Activated naive CD8-positive, alpha-beta T cell treated with anti-CD3 and anti-CD28 coated beads, Interleukin-2, amount 50 U/mL, for 16 hours (primary cell): ENCODE data around the gene MEI1.

Experiments
- DNase-seq: peaks from one replicate; pipeline ENCODE4 v3.0.0-alpha.2; 2020; ENCODE audit warnings: low read depth, low spot score

The MEI1 gene

DNA sequence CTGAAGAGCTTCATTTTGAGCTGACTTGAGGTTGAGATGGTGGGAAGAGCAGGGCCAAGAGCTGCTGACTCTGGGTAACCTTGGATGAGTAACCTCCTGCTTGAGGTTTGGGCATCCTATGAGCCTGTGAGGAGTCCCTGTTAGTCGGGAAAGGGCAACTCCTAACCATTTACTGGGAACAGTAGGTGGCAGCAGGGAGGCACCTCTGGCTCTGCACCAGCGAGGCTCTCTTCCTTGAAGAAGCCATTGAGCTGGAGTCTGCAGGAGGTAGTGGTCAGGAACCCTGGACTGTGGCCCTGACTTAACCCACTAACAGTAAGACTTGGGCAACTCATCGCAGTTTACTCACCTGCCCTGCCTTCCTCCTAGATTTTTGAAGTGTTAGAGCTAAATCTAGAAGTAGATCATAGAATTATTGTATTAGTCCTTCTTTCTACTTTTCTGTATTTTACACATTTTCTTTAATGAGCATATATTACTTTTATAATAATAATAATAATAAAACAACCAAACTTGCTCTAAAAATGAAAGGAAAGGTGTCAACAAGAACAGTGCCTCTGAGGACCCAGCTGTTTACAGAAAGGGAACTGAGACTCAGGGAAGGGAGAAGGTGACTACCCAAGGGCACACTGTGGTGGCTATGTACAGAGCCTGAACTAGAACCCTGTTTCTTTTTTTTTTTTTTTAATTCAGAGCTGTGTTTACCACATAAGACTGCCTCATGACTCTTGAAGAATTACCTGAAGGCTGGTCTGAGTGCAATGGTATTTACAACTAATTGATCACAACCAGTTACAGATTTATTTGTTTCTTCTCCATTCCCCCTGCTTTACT is 47.5 kb downstream of the MEI1 start:
- no peak for DNase-seq

DNA sequence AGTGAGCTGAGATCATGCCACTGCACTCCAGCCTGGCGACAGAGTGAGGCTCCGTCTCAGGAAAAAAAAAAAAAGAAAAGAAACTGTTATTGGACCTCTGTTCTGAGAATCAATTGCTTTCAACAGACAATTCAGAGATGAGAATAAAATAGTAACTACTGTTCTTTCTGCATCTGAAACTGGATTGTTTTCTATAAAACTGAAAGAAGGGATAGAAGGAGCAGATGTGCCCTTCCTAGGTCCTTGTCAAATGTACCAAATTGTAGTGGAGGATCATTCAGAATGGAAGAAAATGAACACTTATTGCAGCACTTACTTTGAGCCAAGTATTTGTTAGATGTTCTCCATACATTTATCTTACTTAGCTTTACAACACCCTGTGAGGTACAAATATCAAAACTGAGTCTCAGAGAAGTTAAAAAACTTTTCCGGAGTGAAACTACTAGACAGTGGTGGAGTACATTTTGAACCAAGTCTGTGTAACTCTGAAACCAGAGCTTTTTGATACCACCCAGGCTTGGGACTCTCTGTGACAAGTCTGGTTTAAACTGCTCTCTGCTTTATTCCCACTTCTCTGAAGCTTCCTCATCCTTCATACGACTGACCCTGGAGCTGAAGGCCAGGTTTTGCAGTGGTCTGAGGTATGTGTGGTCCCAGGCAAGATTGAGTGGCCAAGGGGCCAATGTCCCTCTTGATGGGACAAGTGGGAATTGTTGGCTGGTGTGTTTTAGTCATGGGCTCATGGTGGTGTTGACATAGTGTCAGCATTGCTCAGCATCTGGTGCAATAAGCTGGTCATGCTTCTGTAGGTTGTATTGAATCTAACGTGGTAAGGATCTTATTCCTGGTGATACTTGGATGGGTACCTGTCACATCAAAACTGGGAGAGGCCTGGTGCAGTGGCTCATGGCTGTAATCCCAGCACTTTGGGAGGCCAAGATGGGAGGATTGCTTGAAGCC is 53.0 kb downstream of the MEI1 start:
- no peak for DNase-seq

DNA sequence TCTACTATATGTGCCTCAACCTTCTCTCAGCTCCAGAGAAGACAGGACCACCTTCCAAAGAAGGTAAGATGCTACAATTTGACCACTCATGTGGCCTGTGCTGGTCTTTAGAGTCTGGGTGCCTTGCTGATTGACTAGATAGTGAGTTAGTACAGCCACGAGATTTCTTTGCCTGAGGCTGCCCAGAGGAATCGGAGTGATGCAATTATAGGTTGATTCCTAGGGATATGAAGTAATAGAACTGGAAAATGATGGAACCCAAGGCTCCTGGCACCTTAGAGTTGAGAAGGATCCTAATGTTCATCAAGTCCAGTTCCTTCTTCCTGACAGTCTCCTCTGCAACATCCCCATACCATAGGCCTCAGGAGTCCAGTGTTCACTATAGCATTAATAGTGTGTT is 54.7 kb downstream of the MEI1 start:
- DNase-seq: no peak

DNA sequence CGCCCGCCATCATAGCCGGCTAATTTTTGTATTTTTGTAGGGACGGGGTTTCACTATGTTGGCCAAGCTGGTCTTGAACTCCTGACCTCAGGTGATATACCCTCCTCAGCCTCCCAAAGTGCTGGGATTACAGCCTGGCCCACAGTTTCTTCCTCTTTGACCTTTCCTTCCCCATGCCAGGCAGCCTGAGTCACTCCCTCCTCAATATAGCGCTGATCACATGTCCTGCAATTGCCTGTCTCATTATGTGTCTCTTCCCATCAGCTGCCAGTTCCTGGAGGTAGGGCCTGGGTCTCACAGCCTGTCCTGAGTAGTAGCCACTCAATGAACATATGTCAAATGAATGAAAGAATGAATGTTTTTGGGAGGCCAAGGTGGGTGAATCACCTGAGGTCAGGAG is 58.2 kb downstream of the MEI1 start:
- DNase-seq: no peak

DNA sequence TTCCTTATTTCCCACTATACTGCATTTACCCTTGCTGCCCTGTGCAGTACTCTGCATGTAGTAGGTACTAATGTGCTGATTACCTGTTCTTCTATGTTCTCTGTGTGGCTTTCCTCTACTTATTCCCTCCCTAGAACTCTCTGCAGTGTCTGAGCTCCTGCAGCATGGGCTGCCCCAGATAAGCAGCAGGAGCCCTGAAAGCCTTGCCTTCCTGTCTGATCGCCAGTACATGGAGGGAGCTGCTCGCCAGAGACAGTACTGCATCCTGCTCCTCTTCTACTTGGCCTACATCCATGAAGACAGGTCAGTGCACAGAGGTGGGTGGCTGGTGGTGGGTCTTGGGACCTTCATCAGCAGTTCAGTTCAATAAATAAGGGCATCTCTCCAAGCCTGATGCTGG is 58.9 kb downstream of the MEI1 start:
- DNase-seq: no peak

DNA sequence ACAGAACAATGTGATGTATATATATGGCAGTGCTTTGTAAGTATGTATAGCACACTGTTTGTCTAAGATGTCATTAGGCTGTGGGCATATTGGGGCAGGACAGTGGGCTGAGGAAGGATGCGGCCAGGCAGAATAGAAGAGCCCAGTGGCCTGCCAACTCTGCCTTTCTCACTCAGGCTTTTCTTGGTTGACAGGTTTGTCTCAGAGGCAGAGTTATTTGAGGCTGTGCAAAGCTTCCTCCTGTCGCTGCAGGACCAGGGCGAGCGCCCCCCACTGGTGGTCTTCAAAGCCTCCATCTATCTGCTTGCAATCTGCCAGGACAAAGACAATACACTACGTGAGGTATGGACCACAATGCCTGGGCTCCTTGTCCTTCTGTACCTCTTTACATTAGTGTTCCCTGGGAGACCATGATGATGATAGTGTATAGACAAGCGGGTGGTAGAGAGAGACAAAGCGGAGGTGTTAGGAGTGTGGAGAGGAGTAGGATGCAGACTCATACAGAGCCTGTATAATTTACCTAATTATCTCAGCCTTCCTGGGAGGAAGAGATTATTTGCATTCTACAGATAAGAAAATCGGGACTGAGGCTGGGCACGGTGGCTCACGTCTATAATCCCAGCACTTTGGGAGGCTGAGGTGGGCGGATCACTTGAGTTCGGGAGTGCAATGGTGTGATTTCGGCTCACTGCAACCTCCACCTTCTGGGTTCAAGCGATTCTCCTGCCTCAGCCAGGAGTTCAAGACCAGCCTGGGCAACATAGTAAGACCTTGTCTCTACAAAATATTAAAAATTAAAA is 63.9 kb downstream of the MEI1 start:
- no peak for DNase-seq

DNA sequence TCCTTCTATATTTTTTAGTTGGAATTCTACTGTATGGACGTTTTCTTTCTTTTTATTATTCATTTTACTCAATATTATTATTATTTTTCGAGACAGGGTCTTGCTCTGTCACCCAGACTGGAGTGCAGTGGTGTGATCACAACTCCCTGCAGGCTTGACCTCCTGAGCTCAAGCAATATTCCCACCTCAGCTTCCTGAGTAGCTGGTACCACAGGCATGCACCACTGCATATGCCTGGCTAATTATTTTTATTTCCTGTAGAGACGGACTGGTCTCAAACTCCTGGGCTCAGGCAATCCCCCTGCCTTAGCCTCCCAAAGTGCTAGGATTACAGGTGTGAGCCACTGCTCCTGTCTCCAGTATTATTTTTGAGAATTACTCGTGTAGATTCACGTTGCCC is 67.2 kb downstream of the MEI1 start:
- no peak for DNase-seq

DNA sequence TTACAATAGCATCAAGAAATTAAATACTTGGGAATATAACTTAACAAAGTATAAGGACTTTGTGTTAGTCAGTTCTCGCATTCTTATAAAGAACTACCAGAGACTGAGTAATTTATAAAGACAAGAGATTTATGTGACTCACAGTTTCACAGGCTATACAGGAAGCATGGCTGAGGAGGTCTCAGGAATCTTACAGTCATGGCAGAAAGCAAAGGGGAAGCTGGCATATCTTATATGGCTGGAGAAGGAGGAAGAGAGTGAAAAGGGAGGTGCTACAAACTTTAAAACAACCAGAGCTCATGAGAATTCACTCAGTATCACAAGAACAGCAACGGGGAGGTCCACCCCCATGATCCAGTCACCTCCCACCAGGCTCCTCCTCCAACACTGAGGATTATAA is 69.1 kb downstream of the MEI1 start:
- no peak for DNase-seq

DNA sequence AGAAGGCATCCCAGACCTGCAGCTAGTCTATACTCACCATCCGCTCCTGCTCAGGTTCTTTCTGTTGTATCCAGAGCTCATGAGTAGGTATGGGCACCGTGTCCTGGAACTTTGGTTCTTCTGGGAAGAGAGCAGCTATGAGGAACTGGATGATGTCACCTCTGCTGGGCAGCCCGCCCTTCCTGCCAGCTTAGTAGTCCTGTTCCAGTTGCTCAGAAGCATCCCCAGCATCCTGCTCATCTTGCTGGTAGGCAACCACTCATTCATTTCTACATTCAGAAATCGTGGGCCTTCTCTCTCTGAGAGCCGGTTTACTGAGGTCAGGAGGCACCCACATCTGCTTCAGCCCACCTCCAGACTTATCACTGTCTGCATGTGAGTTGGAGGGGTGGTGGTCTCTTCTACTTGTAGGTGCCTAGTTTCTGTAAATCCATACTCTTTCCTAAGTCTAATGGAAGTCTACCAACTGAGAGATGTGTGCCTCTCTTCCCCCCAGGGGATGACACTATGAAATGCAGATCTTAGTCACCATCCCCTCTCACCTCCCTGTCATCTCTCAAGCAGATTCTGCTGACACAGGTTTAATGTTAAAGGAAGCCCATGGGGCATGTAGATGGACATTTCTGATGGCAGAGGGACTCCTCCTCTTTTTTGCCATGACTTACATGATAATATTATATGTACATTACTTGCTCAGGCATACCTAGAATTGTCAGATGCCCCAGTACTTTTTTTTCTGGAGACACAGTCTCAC is 71.6 kb downstream of the MEI1 start:
- DNase-seq: no peak

DNA sequence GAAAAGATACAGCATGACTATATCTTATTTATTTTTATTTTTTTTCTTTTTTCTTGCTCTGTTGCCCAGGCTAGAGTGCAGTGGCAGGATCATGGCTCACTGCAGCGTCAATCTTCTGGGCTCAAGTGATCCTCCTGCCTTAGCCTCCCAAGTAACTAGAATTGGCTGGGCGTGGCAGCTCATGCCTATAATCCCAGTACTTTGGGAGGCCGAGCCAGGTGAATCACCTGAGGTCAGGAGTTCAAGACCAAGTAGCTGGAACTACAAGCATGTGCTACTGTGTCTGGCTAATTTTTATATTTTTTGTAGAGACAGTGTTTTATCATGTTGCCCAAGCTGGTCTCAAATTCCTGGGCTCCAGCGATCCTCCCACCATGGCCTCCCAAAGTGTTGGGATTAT is 72.9 kb downstream of the MEI1 start:
- DNase-seq: no peak

DNA sequence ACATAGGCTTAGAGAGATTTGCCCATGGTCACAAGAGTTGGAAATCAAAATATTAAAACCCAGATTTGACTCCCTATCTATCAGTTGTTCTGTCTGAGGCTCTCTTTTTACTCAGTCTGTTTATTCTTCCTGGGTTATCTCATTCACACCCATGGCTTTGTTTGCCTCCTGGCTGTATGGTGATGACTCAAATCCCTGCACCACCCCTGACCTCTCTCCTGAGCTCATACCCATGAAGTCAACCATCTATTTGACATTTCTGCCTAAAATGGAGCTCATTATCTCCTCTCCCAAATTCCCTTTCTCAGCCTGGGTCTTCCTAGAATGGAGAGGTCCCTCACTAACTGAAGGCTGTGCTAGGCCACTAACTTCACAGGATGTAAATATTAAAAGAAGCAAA is 73.3 kb downstream of the MEI1 start:
- no peak for DNase-seq

DNA sequence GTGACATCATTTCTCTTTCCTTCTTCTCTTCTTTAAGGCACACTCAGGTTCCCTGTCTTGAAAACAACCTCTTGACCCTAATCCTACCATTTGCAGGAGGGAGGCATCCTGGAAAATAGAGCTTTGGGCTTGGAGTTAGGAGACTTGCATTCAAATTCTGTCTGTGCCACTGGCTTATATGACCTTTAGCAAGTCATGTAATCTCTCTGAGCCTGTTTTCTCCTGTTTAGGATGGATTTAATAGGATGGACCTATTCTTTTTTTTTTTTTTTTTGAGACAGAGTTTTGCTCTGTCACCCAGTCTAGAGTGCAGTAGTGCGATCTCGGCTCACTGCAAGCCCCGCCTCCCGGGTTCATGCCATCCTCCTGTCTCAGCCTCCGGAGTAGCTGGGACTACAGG is 76.0 kb downstream of the MEI1 start:
- DNase-seq: no peak

DNA sequence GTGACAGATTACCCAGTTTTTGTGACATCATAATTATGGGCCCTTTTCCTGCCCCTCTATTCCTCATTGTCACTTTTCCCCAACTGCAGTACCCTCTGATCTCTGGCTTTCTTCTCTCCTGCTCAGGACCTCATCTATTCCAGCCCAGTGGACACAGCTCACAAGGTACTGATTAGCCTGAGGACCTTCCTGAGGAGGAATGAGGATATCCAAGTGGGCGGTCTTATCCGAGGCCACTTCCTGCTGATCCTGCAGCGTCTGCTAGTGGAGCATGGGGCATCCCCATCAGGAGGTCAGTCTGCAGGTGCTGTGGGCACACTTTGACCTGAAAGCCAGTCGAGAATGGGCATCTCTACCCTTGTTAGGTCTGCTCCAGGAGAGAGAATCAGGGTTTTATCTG is 76.7 kb downstream of the MEI1 start:
- no peak for DNase-seq

DNA sequence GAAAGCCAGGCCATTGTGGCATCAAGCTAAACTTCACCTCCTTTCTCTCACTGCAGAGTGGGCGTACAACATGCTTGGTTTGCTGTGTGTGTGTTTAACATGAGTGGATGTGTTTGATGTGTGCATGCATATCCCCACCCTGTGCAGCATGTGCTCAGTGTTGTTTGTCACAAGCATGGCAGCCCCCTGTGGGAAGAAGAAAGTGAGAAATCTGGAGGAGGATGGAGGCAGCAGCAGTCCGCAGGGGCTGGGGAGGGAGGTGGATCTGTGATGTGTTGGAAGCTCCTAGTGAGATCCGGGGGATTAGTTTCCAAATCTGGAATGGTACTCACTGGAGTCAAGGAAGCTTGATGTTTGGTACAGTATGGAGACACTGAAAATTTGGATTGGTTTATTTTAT is 77.1 kb downstream of the MEI1 start:
- no peak for DNase-seq

DNA sequence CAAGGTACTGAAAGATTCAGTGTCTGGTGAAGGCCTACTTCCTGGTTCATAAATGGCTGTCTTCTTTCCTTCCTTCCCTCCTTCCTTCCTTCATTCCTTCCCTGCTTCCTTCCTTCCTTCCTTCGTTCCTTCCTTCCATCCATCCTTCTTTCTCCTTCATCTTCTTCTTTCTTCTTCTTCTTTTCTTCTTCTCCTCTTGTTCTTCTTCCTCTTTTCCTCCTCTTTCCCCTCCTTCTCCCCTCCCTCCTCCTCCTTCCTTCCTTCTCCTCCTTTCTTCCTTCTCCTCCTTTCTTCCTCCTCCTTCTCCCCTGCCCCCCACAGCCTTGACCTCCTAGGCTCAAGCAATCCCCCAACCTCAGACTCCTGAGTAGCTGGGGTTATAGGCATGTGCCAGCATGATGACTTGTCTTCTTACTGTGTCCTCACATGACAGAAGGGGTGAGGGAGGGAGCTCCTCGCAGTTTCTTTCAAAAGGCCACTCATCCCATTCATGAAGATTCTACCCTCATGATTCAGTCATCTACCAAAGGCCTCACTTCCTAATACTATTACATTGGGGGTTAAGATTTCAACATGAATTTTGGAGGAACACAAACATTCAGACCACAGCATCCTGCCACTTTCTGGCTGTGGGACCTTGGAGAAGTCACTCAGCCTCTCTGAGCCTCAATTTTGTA is 78.6 kb downstream of the MEI1 start:
- no peak for DNase-seq

DNA sequence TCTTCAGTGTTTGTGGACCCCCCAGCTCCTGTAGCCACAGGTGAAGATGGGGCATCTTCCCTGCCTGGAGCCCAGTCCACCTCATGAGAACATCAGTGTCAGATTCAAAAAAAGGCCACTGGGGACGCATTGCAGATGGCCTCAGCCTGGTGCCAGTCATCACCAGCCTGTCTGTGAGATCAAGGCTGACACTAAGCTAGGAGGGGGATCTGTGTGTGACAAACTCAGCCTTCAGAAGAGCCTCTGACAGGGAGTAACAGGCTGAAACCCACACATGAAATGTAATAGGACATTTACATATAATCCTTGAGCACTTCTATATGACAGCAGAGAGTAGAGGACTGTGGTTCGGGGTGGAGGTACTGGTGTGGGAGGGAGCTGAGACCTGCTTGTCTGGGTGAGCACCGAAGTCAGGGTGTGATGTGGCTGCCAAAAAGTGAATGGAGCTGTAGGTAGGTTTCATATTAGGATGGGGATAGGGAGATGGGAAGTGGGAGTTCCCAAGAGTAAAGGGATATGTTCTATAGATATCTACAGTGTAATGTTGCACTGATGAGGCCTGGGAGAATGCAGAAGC is 80.7 kb downstream of the MEI1 start:
- DNase-seq: no peak

DNA sequence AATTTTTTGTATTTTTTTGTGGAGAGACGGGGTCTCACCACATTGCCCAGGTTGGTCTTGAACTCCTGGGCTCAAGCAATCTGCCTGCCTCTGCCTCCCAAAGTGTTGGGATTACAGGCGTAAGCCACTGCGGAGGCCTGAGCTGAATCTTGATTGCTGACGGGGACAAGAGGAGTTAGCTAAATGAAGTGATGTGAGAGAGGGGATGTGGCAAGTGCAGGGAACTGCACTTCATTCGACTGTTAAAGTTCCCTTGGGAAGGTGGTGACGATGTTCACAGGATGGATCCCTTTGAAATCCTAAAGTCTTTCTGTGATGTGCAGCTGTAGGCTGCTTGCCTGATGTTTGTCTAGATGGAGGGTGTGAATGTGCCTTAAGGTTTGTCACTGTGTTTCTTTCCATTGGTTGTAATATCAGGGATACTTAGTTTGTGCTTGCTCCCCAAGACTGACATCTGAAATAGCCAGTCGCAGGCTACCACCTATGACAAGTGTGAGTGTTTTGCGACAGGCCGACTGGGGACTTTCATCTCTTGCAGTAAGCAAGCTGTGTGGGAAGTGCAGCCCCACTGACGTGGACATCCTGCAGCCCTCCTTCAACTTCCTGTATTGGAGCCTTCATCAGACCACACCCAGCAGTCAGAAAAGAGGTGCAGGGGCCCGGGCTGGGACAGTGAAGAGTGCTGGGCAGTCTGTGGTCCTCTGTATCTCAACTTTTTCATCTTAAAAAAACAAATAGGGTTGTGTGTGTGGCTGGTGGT is 81.6 kb downstream of the MEI1 start:
- DNase-seq: peak; percentile 74

DNA sequence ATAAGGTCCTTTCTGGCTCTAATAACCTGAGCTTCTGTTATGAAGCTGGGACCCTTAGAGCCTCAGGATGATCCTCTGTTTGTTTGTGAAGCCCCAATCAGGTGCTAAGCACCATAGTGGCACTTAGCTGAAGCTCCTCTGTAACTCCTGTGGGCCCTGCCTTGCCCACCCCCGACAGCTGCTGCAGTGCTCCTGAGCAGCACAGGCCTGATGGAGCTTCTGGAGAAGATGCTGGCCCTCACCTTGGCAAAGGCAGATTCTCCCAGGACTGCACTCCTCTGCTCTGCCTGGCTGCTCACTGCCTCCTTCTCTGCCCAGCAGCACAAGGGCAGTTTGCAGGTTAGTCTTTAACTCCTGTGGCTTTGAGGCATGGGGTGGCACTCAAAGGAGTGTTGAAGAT is 82.2 kb downstream of the MEI1 start:
- DNase-seq: no peak

DNA sequence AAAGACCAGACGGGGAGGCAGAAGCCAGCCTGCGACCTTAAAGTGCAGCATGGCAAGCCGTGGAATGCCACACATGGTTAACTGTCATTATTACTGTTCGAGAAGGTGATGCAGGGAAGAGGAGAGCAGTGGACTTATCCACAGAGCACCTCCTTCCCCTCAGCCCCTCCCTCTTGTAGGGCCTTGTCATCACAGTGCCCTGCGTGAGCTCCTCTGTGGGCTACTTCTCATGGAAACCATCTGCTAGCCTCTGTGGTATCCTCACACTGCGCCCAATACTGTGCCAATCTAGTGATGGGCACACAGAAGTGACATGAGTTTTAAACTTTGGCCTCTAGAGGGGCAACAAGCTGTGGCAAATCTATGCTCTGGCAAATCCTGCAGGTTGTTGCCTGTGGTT is 83.0 kb downstream of the MEI1 start:
- DNase-seq: no peak

DNA sequence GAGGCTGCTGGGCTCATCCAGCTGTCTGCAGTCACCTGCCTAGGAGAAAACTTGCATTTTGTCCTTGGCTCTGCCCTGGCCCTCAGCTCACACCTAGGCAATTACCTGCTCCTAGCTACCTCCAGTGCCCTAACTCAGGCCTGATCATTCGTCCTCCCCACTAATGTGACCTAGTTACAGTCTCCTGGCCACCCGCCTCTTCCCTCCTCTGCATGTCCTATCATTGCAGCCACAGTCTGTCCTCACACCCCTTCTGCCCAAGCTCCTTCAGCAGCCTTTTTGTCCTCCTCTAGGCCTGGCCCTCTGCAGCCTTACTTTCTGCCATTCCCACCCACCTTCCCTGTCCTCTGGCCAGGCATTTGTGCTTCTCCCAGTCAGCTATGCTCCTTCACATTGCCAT is 83.4 kb downstream of the MEI1 start:
- DNase-seq: no peak
